SHP77 treated with DMSO at 0.1 percent for 48 hours (cell line): Measurements from ENCODE around the gene HOMER1.
A peak's percentile ranks its signal among the peaks of the same experiment; 100 is the strongest.

Experiments used
- DNase-seq: peaks from one replicate; lab custom pipeline; 2025; lab: John Stamatoyannopoulos, UW

HOMER1 gene, protein sequence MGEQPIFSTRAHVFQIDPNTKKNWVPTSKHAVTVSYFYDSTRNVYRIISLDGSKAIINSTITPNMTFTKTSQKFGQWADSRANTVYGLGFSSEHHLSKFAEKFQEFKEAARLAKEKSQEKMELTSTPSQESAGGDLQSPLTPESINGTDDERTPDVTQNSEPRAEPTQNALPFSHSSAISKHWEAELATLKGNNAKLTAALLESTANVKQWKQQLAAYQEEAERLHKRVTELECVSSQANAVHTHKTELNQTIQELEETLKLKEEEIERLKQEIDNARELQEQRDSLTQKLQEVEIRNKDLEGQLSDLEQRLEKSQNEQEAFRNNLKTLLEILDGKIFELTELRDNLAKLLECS

DNA sequence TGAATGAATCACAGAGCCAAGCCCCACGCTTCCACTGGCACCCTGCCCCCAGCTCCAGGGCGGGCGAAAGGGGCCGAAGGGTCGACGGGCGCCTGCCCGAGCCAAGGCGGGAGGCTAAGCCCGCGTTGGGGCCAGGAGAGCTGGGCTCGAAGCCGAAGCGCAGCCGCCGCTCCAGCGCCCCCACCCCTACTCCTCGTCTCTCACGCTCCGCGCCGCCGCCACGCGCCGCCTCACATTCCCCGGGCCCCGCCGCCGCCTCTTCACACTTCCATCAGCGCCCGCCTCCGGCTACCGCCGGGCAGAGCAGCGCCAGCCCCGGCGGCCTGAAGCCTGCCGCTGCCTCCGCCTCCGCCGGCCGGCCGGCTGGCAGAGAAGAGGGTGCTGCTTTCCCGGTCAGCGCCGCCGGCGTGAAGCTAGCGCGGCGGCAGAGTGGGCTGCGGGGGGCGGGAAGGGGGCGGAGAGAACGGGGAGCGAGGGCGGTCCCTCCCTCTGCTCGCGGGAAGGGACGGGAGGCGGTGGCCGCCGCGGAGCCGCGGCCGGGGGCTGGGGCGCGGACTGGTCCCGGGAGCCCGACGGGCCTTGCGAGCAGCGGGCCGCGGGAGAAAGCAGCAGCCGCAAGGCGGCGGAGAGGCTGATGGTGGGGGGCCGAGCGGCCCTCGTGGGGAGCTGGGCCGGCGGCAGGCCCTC lies at the start of gene HOMER1:
TSS of gene HOMER1 (minus strand) at position 431 of the 687 bp plus-strand sequence. CDS start 1,360 bp downstream, outside the sequence.
- peak; percentile 55 for DNase-seq

DNA sequence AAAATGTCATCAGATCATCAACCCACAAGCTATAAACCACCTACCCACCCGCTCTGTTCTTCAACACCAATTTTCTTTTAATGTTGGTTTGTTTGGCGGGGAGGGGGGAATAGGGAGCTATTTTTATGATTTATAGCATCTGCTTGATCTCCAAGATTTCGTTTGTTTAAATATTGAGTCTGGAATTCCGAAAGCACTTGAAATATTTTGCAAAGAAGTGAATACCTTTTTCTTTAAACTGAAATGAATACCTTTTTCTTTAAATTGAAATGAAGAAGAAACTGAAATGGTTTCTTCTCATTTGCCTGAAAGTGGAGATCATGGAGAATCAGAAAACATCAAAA lies 49.3 kb upstream of the HOMER1 start:
- no peak for DNase-seq

DNA sequence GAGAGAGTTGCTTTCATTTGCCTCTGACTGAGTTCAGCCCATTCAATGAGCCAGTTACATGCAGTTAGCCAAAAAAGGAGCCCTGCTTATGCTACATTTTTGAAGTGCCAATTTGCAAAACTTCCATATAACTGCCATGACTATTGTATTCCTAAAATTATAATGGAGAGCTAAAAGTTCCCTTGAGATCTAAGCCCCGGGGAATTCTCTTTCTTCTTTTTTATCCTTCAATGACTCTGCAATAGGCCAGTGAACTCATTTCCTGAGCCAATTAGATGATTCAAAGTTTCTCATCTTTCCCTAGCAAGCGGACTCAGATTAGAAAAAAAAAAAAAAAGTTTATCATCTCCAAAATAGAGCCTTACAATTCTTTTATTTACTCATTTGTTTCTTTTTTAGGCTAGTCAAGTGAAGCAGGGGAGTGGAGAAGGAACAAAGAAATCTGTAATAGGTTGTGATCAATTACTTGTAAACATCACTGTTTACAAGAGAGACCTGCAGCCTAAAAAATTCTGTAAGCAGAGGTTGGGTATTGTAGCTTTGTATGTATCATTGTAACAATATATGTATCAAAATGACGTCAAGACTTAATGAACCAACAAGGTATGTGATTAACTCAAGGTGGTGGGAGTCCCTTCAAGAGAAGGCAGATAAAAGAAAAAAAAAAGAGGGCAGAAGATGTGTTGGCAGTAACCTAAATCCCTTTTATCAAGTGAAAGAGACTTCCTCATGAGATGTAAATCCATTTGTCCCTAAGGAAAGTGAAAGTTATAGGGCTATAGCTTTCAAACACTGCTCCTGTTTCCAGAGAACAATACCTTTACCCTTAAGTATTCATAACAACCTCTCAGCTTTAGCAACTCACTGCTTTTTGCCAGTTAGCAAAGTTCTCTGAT lies 48.7 kb upstream of the HOMER1 start:
- no peak for DNase-seq

DNA sequence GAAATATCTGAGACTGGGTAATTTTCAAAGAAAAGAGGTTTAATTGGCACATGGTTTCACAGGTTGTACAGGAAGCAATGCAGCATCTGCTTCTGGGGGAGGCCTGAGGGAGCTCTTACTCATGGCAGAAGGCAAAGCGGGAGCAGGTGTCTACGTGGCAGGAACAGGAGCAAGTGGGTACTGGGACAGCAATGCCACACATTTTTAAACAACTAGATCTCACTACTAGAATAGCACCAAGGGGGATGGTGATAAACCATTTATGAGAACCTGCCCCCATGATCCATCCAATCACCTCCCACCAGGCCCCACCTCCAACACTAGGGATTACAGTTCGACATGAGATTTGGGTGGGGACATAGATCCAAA lies 47.6 kb upstream of the HOMER1 start:
- DNase-seq = no peak

DNA sequence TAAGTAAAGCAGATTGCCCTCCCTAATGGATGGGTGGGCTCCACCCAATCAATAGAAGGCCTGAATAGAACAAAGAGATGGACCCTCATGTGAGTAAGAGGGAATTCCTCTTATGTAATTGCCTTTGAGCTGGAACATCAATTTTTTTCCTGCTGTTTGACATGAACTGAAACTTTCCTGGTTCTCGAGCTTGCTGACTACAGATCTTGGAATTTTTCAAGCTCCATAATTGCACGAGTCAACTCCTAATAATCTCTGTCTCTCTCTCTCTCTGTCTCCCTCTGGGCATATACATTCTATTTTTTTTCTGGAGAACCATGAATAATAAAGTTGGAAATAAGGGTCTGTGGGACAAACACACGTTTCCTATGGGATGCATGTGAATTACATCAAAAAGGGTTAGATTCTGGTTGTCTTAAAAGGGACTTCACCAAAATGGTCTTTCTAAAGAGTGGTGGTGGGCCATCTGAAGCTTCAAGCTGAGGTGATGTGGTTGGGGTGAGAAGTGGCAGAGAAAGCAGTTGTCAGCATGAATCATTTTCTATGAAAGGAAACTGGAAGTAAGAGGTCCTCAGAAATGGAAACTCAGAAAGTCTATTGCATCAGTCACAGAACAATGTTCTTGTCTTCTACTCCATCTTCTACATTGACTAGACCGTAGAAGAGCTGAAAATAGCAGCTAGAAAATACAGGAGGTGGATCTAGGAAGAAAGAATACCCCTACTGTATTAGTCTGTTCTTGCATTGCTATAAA lies 47.0 kb upstream of the HOMER1 start:
- DNase-seq = no peak

DNA sequence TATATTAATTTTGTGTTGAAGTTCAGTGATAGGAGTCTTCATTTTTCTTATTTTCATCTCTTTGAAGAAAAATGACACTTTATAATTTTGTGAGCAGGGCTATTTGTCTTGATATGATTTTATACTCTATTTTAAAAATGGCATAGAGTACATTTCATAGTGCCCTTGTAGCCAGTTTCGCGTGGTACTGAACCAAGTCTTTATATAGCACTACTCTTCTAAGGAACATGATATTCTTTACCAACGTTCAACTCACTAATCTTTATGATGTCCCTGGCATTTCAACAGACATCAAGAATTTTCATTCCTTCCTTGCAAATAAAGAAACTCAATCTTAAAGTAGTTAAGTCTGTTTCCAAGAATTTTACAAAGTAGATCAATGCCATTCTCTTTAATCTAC lies 41.5 kb upstream of the HOMER1 start:
- no peak for DNase-seq

DNA sequence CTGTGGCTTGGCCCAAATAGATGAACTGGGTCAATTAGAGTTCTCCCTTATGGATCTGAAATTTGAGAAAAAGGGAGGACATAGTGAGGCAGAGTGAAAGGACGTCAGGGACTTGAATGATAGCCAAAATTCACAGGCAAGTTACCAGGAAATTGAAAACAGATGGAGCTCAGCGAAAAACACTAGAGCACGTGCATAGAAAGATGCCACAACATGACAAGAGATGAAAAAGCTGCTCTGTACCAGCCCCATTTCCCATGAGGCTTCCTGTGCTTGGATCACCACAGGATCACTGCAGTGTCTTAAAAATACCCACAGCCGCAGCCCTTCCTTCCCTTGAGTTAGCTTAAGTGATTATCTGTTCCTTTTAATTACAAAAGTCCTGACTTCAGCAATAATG lies 39.0 kb upstream of the HOMER1 start:
- no peak for DNase-seq

DNA sequence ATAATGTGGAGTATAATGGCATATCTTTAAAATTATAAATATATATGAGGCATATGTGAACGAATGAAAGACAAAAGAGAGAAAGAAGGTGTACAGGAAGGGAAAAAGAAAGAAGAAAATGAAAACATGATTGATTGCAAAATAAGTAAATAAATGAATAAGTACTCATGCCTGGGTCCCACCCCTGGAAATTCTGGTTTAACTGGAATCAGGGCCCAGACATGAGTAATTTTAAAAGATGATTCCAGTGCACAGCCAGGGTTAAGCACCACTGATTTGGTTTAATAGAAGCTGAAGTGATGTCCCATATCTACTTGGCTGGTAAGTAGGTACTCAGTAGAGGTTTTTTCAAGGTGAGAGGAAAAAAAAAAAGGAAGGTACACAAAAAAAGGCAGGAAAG lies 34.0 kb upstream of the HOMER1 start:
- DNase-seq = no peak

DNA sequence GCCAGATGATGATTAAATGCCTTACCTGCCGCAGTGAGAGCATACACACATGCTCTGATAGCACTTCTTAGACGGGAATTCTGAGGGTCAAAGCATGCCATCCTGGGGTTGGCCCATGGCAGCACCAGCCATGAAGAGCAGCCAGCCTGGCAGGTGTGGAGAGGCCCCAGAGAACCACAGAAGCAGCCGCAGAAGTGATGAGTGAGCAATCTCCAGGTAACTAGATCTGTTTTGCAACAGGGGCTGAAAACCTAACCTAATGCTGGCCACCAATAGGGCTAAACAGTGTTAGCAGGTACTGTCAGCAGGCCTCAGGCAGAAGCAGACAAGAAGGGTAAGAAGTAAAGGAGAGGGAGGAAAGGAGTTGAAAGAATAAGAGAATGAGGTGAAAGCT lies 33.5 kb upstream of the HOMER1 start:
- DNase-seq = no peak

DNA sequence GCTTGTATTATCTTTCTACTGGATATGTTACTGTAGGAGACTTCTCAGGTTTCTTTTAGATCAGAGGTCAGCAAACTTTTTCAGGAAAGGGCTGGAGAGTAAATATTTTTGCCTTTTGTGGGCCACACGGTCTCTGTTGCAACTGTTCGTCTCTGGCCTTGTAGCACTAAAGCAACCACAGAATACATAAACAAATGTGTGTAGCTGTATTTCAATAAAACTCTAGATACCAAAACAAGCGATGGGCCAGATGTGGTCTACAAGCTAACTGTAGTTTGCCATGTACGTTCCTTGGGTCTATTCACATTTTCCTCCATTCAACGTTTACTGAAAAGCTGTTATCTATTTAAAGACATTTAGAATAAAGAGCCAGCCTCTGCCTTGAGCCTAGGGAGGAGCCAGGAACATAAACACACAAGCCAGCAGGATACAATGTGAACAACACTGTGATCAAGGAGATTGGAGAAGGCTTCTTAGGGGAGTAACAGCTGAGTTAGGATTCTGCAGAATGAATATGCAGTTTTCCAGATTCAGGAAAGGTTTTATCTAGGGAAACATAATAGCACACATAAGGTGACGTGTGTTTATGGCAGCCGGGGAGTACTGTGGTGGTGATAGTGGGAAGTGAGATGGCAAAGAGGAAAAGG lies 33.0 kb upstream of the HOMER1 start:
- no peak for DNase-seq

DNA sequence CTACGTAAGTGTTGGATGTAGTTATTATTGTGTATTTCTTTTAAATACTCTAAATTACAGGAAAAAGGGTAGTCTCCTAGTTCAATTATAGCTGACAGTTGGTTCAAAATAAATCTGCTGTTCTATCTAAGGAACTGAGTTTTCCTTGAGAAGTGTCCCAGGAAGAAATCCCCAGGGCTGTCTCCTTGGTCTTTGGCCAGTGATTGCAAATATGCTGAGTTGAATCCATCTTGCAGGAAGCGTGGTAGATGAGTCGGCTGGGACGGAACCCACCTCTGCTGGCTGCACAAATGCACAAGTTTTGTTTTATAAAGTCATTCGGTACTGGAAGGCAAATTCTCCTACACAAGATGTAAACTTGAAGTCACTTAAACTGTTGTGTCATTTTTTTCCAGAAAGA lies 30.2 kb upstream of the HOMER1 start:
- no peak for DNase-seq

DNA sequence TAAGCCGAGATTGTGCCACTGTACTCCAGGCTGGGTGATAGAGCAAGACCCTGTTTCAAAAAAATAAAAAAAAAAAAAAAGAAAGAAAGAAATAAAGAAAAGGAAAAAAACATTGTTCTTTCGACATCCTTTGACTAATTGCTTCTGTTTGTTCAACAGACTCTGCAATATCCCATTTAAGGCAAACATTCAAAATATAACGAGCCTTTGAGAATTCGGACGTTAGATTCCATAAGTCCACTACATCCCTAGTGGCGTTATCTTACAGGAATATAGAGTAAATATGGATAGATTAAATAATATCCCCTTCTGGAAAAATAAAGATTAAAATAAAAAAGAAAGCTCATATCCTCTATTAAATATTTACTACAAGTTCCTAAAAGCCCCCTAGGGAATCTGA lies 27.0 kb upstream of the HOMER1 start:
- no peak for DNase-seq

DNA sequence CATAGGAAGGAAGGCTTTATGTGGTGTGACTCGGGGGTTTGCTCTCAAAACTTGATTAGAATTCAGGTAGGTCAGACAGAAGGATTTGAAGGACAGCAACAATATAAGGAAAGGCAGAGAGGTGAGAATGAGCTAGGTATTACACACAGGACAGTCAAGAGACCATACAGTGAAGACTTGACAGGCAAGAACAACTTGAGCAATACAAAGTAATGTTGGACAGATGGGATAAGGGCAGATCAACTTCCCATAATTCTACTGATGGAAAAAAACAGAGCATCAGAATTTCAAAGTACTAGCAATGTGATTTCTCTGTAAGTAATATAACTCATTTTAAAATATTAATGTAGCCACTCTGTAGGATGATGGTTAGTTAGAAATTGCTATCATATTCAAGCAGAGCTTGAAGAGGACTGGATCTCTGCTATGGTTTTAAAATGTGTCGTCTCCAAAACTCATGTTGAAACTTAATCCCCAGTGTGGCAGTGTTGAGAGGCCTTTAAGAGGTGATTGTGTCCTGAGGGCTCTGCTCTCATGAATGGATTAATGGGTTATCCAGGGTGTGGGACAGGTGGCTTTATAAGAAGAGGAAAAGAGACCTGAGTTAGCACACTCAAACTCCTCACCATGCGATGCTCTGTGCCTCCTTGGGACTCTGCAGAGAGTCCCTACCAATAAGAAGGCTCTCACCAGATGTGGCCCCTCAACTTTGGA lies 22.4 kb upstream of the HOMER1 start:
- DNase-seq = no peak

DNA sequence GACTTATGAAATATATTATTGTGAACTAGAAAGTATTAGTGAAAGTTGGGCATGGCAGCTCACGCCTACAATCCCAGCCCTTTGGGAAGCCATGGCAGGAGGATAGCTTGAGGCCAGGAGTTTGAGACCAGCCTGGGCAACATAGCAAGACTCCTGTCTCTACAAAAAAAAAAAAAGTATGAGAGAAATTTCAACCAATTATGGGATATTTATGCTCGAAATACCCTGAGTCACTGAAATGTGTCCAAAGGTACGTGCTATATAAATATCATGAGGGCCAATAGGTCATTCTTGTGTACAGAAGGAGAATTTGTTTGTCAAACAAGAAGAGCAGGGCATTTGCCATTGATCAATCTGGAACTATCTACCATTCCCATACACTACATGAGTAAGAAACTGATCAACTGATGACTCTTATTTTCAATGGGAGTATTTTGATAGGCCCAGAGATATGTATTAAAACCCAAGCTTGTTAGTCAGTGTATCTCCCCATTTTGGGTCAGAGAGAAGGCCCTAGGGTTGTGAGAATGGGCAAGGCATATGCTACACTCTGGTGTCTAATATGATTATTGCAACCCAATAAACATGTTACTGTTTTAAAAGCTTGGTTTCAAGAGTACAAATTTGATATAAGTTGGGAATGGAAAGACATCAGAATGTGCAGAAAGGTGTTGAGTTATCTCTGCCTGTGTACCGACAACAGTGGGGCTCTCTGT lies 21.7 kb upstream of the HOMER1 start:
- no peak for DNase-seq

DNA sequence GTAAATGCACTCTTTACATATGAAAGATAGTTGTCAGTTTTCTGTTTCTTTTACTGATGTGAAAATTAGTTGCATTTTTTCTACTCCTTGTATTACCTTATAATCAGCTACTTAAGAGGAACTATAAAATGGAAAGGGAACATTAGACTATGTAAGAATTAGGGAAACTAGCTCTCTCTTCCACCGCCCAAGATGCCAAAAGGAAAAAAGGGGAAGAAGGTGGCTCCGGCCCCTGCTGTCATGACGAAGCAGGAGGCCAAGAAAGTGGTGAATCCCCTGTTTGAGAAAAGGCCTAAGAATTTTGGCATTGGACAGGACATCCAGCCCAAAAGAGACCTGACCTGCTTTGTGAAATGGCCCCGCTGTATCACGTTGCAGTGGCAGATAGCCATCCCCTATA lies 15.2 kb upstream of the HOMER1 start:
- no peak for DNase-seq

DNA sequence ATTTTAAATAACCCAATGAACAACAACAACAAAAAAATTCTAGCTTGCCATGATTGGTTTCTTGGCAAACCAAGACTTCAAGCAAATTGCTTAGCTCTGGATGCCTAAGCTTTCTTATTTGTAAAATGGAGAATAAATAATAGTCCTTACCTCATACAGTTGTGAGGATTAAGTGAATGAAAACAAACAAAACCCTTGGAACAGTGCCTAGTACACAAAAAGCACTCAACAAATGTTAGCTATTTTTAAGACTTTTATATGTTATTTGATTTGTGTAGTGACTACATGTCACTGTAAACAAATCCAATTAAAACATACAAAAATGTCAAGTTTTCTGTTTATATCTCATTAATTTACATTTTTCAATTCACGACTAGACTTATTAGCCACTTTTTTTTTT lies 13.5 kb upstream of the HOMER1 start:
- no peak for DNase-seq

DNA sequence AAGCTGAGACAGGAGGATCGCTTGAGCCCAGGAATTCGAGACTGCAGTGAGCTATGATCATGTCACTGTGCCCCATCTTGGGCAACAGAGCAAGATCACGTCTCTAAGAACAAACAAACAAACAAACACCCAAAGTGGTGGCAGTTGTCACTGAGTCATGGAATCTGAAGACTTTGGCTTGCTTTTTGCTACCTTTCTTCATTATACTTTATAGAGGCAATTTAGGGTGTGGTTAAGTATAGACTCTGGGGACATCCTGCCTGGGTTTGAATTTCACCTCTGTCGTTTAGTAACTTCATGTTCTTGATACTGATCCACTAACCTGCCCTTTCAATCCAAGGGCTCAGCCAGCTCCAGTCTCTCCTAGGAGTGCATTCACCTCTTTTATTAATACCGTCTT lies 13.0 kb upstream of the HOMER1 start:
- no peak for DNase-seq

DNA sequence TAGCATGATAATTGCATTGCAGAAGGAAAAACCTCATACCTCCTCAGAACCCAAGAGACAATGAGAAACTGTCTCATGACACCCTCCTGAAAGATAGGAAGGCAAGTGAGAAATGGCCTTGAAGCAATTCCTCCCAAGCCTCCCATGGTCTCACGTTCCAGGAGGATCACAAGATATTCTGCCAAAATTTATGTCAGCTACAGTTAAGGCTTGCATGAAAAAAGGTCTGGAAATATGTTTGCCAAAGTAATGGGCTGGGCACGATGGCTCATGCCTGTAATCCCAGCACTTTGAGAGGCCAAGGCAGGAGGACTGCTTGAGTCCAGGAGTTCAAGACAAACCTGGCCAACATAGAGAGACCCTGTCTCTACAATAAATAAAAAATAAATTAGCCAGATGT lies 12.6 kb upstream of the HOMER1 start:
- DNase-seq = no peak

DNA sequence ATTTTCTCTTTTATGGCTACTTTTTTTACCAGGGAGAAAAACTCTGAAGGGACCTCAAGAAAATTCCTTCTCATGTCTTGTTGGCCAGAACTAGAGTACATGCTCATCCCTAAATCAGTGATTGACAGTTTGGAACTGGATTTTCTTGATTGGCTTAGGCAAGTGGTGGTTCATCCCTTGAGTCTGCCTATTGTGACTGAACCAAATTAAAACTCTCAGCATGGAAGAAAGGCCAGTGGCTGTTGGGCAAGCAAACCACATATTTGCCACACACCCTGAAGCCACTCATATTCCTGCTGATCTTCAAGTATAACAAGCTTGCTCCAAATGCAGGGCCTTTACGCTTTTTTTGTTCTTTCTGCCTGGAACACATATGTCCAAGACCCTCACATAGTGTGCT lies 7.2 kb upstream of the HOMER1 start:
- DNase-seq = no peak

DNA sequence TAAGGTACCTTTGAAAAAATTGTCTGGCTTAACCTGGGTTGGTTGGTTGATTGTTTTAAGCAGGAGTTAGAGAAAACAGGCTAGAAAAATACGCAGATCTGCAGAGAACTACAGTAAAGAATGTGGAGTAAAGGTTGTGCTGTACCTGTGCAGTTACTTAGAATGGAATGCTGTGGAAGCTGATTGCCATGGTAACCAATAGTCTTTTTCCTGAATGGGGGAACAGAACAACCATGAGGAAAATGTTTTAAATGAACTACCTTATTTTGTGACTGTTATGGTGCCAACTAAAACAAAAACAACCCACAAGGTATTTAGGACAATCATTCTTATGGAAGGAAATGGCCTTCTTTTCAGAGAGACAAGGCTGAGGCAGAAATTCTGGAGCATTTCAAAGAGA lies 4.8 kb upstream of the HOMER1 start:
- no peak for DNase-seq
